Stimulated activated CD4-positive, alpha-beta T cell treated with anti-CD3 and anti-CD28 coated beads, TNF-alpha, amount 100 ng/mL, for 24 hours (primary cell): ENCODE results near the gene CCDC93.
"Not testable (repeated sequence)": the region's sequence is repeated elsewhere in the genome, so short reads cannot be mapped to it uniquely, and the experiment has no call there.

Experiments used
- DNase-seq, 3 experiments: peaks; one replicate each; pipeline ENCODE4 v3.0.0-alpha.2; 2020; ENCODE audit warnings: low read depth in 3 of 3

CCDC93 gene

DNA sequence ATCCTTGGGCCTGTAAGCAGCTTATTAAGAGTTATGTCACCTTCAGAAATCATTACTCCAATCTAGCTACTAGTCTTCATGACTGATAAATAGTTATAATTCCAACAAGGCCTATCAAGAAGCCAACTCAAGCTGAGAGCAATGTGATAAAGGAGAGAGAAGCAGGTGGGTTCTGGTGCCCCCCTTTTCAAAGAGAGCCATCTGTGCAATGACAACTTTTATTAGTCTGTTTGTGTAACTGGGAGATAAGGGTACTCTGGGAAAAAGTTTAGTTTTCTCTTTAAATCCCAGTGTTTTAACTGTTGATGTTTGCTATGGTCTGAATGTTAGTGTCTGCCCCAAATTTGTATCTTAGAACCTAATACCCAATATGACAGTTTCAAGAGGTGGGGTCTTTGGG, 60.6 kb downstream of the CCDC93 start:
- no peak for DNase-seq

DNA sequence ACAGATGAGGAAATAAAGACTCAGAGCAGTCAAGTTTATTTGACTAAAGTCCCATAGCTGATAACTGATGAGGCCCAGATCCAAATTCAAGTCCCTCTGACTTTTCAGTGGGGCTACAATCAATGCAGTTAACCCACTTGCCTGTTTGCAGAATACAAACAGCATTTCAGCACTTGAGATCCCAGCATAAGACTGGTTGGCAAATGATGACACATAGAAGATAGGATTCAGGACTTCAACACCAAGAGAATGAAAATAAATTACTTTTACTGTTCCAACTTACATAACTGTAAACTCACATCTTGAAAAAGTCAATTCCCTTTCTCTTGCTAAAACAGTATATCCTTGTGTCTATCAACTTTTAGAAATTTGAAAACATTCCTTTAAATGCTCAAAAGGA, 61.2 kb downstream of the CCDC93 start:
- no peak for DNase-seq

DNA sequence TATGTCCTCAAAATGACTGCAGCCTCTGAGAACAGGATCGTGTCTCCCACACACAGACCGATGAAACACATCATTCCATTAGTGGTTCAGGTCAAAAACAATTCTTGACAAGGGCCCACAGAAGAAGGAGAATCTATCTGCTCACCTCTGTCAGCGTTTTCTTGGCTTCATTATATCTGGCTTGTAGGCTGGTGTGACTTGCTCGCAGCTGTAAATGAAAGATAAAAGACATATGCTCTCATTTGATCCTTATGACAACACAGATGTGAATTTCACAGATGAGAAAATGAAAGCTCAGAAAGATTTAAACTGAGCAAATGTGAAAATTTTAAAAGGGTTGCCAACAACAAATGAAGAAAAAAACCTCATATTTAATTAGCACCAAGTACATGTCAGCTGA, 61.6 kb downstream of the CCDC93 start:
- DNase-seq: no peak

DNA sequence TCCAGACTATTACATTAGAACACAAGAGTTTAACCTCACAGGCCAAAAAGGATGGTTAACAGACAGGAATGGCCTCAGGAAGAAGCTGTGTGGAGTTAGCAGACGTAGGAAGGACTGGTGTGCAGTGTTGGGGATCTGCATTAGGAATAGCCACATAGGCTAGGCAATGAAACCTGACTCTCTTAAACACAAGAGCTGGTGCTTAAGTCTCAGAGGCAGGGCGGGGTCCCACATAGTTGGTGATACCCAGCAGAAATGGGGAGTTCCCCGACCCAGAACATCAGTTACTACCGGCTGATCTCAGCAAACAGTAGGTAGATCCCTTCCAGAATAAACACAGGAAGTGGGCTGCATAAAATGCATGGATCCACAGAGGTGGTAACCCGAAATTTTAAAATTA, 64.1 kb downstream of the CCDC93 start:
- DNase-seq: no peak

DNA sequence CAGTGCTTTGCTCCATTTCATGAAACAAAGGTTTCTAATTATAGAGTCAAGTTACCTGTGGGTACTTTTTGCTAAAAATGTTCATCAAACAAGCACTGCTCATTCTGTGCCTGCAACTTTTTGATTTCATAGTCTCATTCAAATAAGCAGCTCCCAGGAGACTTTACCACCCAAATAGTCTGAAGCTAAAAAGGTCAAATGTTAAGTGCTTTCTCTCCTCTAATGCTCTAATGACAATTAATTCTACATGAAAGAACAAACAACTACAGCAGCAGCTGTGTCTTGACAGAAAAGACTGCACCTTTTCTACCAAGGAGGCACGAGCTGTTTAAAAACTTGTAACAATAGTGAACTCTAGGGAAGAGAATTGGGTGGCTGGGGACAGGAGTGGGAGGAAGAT, 65.3 kb downstream of the CCDC93 start:
- DNase-seq: no peak

DNA sequence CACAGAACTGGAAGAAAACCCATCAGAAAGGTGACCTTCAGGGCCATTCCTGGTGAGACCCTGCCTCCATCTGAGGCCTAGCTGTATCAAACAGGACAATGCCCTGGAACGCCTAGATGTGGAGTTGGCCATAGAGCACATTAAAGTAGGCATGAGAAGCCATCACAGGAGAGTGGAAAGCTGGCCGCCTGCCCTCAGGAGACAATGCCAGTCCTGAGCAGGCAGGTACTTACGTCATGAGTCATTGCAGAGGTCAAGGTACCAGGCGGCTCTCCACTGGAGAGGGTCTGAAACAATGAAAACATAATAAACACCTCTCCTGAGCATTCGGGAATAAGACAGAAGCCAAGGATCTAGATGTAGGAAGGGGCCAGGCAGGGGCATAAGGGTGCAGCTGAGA, 68.6 kb downstream of the CCDC93 start:
- DNase-seq: no peak

DNA sequence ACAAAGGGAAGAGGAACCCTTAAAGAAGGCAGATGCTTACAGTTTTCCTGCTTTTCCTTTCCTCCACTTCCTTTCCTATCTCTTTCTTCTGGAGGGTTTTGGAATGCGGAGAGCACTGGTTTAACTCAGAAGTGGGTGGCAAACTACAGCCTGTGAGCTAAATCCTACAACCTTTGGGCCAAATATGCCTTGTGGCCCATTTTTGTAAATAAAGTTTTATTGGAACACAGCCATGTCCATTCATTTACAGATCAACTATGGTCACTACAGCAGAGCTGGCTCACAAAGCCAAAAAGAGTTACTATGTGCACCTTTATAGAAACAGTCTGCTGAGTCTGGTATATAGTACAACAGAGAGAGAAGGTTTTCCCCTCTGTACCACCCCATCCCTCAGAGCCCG, 69.1 kb downstream of the CCDC93 start:
- DNase-seq: no peak

DNA sequence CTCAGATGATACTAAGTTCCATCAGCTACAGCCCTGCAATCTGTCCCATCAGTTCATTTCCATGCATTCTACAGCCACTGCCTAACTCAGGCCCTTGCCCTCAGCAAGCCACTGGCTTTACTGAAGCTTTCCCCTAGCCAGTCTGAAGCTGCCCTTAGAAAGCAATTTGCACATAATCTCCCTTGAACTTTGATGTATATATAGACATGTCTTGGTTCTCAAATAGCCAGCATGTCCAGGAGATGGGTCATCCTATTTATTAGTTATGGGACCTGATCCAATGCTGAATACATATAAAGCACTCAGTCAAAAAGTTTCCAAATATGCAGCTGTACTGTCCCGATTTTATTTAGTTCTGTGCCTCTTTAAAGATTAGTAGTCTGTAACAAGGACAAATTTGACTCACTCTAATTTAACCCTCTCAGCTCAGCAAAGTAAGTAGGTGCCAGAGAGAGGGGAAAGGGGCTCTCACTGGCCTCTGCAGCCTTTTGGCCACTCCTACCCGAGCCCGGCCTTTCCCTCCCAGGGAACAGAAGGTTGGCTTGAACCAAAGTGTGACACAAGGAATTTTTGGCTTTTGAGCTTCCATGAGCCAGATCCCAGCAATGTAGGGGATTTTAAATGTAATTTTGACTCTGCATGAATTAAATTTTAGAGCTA, 70.7 kb downstream of the CCDC93 start:
- DNase-seq: no peak

DNA sequence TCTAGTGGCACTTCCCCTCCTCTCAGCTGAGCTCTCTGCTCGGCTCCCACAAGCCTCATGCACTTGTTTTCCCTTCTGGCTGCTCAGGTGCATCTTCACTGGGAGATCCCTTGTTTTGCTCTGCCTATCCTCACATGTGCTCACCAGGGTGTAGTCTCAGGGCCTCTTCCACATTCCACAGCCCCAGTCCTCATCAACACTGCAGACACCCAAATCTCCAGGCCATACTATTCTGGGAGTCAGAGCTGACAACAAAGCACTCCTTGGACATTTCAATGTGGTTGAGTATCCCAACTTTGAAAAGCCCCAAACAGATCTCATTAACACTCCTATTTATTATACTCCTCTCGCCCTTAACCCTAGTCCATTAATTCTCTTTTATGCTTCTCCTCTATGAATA, 71.3 kb downstream of the CCDC93 start:
- no peak for DNase-seq

DNA sequence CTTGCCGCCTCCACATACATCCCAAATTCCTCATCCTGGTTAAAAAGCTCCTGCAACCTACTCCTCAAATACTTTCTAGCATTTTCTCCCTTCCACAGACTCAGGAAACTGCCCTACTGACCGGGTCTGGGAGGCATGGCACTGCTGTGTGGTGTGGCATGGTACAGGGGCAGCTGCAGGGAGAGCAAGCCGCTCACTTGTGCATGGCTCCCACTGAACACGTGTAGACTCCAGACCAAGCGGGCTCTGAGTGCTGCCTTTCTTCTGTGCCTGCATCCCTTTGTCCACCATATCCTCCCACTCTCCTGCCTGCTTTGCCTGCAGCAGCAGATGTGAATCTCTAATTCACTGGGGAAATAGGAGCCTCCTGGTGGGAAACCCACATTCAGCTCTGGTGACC, 72.2 kb downstream of the CCDC93 start:
- no peak for DNase-seq

DNA sequence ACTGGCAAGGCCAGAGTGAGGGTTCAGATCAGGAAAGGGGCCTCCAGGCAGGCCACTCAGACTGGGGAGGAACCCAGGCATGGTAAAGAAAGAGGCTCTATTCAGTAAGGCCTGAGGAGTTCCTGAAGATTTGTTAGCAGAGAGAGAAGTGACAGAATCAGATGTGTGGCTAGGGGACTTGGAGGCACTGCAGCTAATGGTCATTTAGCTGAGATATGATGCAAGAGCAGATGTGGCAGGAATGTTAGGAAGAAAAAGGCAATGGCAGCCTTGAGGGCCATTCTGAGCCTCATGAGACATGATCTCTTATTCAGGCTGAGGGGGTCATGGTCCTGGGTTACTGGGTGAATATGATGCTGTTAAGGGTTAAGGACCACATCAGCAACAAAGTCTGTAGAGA, 73.4 kb downstream of the CCDC93 start:
- DNase-seq: no peak

DNA sequence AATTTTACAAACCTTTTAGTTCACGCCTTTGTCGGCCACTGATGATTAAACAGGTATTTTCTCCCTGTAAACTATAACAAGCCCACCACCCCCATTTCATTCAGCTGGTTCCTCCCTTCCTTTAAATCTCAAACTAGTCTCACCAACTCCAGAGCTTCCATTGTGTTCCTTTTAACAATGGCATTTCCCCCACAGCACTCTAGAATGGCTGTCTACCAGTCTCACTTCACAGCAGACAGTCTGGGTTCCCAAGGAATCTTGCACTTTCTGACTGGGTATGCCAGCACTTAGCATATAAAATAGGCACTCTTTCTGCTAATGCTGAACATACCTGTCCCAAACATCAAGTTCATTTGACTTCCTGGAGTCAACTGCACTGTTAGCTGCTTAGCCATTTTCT, 75.3 kb downstream of the CCDC93 start:
- no peak for DNase-seq

DNA sequence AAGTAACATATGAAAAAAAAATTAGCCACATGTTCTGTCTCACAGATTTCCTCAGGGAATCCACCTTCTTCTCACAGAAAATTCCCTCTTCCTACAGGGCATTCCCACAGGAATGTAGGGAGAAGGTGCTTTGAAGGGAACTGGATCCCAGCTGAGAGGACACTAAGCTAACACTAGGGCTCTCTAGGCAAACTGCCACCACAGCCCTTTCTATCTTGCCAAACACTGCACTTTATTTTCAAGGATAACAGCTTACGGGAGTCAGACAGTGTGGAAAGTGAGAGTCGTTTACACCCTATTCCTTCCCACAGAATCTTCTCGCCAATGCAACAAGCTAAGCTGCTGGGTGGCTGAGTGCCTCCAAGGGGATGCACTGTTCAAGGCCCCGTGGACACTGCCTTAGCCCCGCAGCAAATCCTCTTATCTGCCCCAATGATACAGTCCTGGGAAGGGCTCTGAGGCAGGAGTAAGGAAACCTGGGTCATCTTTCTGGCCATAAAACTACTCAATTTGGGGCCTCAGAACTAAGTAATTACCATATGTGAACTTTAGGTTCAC, 76.9 kb downstream of the CCDC93 start:
- no peak for DNase-seq

DNA sequence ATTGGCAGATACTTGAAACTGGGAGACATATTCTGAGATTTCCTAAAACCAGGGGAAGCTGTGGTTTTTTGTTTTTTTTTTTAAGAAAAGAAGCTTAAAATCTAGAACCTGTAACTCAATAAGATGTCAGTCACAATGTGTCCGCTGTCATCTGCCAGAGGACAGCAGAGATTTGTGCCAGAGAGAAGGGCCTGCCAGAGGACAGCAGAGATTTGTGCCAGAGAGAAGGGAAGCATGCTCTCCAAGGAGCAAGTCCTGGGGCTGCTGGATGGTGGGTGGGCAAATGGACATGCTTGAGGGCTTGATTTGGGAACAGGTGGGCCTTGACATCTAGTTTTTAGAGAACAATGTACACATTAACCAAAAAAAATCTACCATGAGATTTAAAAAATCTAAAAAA, 77.9 kb downstream of the CCDC93 start:
- DNase-seq: no peak

DNA sequence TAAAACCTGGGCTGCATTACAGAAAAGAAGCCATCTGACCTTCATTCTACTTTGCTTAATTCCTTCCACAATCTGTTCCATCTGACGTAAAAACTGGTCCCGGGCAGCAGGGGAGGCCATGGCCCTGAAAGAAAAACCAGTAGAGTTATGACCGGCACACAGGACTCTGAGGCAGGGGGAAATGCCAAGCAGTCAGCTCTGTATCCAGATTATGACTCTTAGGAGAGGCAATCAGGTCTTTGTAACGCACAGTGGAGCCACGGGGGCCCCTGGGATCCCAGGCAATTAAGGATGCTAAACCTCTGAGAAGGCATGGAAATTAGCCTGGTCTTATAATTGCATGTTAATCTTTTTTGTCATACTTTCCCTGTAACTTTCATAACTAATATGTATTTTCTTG, 78.4 kb downstream of the CCDC93 start:
- DNase-seq: no peak

DNA sequence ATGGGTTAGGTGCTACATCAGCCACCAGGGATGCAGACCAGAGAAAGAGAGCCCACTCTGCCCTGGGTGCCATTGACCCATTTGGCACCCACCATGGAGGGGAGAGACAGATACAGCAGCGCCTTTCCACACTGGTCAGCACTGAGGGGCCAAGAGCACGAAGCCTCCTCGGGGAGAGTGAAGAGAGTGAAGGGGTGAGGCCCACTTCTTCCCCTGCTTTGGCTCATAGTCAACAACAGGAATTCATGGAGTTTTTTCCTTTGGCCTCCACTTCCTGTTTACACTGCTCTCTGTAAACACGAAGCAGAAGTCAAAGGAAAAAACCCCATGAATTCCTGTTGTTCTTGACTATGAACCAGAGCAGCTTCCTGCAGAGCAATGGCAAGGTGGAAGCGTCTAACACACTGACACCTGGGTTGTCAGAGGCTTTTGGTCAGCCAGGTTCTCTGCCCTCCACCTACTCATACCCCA, 80.0 kb downstream of the CCDC93 start:
- DNase-seq: no peak

DNA sequence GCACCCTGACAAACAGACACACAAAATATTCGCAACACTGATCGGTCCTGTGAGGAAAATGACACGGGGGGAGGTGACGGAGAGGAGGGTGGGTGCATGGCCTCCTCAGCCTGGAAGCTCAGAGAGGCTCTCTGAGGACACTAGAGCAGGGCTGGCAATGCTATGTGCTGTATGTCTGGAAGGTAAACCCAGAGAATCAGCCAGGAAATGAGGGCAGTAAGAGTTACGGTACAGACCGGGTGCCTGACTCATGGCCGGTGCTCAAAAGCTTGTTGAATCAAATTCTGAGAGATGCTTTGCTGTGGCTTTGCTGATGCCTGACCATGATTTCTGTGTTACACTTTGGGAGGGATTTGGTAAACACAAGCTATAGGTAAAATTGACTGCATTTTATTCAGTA, 81.9 kb downstream of the CCDC93 start:
- no peak for DNase-seq

DNA sequence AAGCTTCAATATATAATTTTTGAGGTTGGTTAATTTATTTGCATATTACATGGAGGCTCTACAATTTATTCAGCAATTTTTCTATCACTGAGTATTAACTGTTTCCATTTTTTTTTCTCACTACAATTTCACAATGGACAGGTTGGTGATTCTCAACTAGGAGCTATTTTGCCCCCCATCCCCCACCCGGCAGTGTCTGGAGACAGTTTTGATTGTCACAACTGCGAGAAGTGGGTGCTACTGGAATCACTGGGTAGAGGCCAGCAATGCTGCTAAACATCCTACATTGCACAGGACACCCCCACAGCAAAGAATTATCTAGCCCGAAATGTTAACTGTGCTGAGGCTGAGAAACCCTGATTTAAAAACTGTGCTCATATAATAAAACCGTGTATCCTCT, 82.6 kb downstream of the CCDC93 start:
- DNase-seq: no peak

DNA sequence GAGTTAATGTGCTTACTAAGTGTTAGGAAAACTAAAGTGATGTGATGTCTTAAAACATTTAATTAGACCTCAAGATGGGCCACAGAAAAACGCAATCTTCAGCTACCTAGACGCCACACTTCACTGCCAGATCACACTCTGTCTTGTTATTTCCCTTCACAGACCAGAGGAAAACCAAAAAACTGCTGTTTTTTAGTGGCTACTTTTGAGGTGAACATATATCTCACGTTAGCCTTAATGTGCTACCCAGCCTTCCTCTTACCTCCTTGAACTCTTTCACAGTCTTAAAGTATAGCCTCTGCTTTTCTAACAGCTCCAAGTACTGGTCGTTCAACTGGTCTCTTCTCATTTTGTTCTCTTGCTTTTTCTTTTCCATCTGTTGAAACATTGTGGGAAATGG, 83.1 kb downstream of the CCDC93 start:
- no peak for DNase-seq

DNA sequence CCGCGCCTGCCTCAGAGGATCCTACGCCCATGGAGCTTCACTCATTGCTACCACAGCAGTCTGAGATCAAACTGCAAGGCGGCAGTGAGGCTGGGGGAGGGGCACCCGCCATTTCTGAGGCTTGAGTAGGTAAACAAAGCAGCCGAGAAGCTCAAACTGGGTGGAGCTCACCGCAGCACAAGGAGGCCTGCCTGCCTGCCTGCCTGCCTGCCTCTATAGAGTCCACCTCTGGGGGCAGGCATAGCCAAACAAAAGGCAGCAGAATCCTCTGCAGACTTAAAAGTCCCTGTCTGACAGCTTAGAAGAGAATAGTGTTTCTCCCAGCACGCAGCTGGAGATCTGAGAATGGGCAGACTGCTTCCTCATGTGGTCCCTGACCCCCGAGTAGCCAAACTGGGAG, 90.4 kb downstream of the CCDC93 start:
- DNase-seq: not testable (repeated sequence)

DNA sequence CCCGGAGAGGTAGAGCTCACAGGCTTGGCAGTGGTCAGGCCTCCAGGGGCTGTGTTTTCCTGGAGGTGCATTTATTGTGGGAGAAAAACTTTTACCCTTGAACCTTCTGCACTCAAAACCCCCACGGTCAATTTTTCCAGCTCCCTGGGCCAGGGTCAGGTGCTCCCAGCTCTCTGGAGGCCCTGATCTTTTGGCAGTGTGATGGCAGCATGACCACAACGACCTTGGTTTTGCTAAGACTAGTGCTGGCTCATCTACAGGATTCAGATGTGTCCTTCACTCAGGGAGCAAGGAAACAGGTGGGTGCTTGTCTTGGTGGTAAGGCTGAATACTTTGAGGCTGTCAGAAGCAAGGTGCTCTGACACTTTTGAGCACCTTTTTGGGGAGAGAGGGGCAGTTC, 92.3 kb downstream of the CCDC93 start:
- no peak for DNase-seq

DNA sequence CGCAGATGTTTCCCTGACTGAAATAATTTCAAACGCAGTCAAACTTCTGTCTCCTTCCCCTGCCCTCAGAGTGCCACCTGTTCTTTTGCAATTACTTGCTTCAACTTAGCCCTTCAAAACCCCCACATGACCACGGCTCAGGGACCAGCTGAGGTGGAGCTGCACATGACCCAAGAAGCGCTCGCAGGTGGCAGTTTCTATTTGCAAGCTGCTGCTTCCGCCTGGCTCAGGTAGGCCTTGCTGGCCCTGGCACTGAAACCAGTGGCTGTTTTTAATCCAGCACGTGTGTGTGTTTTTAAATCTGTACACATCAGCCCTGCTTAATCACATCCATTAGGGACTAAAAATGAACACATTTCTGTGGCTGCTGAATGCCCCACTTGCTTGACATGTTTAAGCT, 95.3 kb downstream of the CCDC93 start:
- no peak for DNase-seq

DNA sequence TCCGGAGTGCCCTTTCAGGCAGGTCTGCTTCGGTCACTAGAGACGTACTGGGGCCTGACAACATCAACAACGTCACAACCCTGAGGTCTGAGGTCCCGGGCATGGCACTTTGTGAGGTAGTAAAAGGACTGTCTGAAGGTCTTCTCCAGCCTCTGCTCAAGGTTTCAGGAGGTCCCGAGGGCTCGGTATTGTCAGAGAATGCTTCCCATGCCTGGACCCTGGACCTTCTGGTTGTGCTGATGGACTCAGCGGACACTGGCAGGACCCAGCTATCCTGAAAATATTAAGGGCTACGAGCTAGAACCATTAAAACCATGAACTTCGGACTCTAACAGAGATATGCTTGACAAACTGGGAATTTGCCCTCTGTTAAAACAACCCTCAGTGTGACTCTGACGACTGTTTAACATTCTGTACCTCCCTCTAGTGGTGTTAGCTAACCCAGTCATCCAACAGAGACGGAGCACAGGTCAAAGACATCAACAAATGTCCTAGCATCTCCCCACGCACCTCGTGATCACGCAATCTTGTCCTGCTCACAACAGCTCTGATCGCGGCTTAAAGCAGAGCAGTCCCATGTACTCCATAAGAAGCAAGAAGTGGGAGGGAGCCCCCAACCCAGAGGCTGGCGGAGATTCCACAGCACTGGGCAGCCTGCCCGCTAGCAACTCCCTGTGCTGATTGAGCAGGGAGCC, 96.5 kb downstream of the CCDC93 start:
- no peak for DNase-seq

DNA sequence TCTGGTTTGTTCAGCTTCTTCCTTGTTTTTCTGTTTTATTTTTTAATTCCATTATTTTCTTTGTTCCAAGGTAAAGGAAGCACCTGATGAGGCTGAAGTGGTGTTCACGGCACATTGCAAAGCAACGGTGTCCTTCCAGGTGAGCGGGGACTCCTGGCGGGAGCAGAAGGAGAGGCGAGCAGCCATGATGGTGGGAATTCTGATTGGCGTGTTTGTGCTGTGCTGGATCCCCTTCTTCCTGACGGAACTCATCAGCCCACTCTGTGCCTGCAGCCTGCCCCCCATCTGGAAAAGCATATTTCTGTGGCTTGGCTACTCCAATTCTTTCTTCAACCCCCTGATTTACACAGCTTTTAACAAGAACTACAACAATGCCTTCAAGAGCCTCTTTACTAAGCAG, 110.9 kb downstream of the CCDC93 start:
- no peak for DNase-seq
